Fibroblast of the conjunctiva (primary cell): ENCODE results near the gene ZBTB5.
"Not testable (repeated sequence)": the region's sequence is repeated elsewhere in the genome, so short reads cannot be mapped to it uniquely, and the experiment has no call there.

Experiments
- DNase-seq: peaks from one replicate; pipeline ENCODE4 v3.0.0-alpha.2; 2010; ENCODE audit warnings: low read depth

The ZBTB5 gene

DNA sequence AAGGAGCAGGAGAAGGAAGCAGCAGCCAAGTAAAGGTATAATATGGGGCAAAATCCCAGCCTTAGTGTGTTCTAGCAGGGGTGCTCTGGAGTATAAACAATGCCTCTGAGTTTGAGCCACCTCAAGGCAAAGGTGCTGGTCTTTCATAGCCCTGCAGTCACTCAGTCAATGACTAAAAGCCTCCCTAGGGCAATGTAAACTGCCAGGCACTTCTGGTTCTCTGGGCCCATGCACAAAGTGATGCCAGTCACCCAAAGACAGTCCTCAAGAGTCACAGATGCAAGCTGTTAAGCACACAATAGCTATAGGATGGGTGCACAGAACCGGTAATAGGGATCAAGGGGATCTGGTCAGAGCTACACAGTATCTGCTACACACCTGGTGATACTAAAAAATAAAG, 12.6 kb downstream of the ZBTB5 start:
- DNase-seq: no peak

DNA sequence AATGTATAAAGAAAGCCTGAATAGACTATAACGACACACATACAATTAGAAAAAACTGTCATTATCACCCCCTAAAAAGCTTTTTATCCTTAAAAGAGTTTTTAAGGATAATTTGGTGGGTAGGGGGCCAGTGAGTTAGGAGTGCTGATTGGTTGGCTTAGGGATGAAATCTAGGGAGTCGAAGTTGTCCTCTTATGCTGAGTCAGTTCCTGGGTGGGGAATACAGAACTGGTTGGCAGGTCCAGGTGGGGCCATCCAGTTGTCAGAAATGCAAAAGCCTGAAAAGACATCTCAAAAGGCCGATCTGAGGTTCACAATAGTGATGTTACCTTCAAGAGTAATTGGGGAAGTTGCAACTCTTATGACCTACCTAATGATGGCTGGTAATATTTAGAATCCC, 13.6 kb downstream of the ZBTB5 start:
- DNase-seq: no peak

- no peak for DNase-seq
These were observed 15.2 kb downstream of the ZBTB5 start for GRCh38 chr9:37449862-37450632.

- DNase-seq: no peak
These were observed 18.1 kb downstream of the ZBTB5 start for GRCh38 chr9:37447111-37447510.

DNA sequence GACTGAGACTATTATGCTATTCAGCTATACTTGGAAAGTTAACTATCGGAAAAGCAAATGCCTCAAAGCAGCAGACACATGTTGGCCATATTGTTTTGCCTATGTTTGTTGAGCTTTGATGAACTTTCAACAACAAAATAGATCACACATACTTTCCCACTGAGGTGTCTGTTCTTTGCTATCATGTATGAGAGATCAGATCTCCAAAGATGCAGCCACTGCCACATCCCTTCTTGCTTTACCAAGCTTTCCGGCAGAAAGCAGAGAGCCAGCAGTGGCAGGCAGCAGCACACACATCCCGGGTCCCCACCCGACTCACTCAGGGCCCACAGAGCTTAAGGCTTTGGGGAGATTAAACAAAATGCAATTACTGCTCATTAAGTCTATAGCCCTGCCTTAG, 18.8 kb downstream of the ZBTB5 start:
- no peak for DNase-seq

DNA sequence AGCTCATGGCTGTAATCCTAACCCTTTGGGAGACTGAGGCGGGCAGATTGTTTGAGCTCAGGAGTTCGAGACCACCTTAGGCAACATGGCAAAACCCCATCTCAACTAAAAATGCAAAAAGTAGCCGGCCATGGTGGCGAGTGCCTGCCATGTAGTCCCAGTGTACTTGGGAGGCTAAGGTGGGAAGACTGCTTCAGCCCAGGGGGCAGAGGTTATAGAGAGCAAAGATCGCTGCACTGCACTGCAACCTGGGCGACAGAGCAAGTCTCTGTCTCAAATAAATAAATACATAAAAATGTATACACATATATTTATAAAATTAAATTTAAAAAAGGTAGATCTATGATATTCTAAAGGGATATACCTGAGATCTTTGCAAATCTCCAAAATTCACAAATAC, 19.4 kb downstream of the ZBTB5 start:
- DNase-seq: no peak

- DNase-seq: no peak
These were observed 20.4 kb downstream of the ZBTB5 start for GRCh38 chr9:37444890-37445289.

- no peak for DNase-seq
These were observed 21.7 kb downstream of the ZBTB5 start for GRCh38 chr9:37443566-37443965.

DNA sequence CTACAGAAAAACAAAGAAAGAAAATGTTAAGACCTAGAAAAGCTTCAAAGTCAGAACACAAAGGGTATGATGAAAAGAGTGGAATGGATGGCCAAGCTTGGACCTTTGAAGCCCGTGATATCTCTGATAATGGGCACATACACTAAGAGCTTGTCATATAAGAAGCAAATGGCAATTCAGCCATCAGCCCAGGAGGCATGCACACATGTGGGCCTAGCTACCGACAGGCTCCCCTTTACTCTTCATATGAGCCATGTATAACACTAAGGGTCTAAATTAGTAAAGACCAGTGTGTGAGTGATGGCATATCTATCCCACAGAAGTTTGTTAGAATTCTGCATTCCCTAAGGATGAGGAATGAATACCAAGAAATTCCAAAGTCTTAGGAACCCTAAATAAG, 22.7 kb downstream of the ZBTB5 start:
- no peak for DNase-seq

DNA sequence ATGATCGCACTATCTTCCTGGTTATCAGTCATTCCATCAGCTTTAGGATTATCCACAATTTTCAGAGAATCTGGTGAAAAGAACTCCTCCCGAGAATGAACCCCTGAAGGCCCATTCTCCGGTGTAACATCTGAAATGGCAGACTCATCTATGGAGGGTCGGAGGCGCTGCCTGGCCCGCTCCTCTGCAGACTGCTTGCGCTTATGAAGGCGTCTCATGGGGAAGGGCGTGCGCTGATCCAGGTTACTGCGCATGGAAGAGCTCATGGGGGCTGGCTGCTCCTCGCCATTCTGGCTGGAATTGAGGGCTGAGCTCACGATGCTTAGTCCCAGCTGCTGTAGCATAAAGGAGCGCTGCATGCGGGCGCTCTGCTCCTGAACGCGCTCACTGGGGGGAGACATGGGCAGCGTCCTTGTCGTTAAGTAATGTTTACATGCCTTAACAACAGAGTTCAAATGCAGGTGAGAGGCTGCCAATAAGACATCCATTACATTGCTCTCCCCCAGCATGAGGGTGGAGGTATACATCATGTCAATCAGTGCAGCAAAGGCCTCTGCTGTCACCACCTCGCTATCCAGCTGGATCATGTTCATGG, 23.4 kb downstream of the ZBTB5 start:
- no peak for DNase-seq

DNA sequence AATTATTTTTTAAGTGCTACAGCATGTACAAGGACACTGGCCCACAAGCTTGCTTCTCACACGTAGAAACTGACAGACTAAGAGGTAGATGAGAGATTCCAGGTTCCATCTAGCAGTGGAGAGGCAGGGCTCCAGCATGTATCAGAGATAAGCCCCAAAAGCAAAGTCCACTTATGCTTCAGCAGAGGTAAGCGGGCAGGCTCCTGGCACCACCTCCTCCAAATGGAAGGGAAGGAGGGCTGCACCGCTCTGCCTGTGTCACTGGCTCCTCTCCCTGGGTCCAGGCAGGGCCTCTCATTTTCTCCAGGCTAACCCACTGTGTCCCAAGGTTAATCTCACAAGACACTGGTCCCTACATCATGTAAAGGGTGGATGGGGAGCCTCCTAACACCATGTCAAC, 26.9 kb downstream of the ZBTB5 start:
- DNase-seq: no peak

DNA sequence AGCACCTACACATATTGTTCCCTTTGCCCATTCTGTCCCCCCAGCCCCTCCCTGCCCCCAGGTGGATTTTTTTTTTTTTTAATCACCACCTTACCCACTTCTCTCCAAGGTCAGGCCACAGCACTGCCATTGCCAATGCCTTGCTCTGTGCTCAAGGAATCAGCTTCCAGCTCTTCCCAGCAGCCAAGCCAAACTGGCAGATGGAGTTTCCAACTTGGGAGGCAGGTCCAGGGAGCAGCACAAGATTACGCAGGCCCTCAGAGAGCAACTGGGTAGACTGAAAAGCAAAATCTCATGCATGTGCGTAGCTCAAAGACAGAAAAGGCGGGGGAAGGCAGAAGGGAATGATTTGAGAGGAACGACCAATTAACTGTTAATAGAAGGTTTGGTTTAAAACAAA, 27.6 kb downstream of the ZBTB5 start:
- DNase-seq: no peak

DNA sequence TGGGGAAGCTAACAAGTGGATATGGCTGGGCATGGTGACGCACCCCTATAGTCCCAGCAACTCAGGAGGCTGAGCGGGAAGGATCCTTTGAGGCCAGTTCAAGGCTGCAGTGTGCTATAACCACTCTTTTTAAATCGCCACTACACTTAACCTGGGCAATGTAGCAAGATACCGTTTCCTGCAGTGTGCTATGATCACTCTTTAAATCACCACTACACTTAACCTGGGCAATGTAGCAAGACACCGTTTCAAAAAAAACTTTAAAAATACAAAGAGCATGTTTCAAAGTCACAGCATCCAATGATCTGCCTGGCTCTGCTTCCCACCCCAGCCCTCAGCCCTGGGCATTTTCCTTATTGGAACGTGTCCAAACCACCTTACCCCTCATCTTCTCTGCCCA, 28.2 kb downstream of the ZBTB5 start:
- DNase-seq: no peak

- no peak for DNase-seq
These were observed 28.7 kb downstream of the ZBTB5 start for GRCh38 chr9:37436540-37436939.

DNA sequence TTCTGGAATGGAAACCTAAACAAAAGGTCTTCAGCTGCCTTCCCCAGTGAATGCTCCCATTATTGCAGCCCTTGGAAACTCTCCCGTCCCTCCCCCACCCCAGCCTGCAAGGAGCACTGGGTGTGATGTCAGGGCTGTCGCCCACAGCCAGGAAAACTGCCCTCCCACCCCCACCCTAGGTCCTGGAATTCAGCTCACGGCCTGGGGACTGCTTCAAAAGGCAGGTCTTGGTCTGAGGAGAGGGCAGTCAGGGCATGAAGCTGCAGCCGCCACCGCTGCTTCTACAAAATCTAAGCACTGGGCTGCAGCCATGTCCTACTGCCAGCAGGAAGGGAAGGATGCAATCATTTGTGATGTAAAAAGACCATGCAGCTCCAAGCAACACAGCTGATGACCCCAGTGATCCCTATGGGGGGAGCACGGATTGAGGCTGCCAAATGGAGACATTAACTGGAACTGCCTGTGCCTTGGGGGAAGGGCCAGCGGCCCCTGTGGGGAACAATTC, 31.3 kb downstream of the ZBTB5 start:
- DNase-seq: no peak

GRCh38 chr9:37432020-37432419, 33.2 kb downstream of the ZBTB5 start:
- no peak for DNase-seq

DNA sequence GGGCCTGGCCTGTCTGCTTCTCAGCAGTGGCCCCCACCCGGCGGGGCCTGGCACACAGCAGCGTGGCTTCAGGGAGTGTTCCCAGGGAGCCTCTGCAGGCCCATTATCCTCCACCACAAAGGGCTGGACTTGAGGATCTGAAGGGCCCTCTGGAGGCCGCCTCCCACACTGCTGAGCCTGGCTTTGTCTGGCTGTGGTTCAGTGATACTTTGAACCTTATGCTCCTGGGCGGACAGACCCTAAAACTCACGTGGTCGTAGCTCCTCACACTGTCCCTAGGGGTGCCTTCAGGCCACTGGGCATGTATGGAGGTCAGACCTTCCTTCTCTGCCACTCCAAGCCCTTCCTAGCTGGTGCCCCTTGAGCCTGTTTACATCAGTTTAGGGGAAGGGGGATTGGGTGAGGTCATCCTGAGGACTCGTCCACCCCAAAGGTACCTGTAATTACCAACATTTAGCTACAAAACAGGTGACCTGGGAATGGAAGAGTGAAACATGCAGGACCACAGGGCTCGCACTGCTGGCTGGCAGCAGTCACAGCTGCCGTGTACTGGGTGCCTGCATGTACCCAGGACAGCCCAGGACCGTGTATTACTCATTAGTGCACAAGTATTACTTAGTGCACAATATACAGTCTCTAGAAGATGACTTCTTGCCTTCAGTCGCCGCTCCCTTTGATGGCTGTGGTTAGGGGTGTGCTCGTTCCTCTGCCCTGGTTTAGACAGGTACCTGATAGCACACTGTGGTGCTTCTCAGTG, 34.2 kb downstream of the ZBTB5 start:
- no peak for DNase-seq

- DNase-seq: no peak
These were observed 35.6 kb downstream of the ZBTB5 start for GRCh38 chr9:37429441-37430285.

GRCh38 chr9:37428345-37428744, 36.9 kb downstream of the ZBTB5 start:
- no peak for DNase-seq

- no peak for DNase-seq
These were observed 38.4 kb downstream of the ZBTB5 start for GRCh38 chr9:37426846-37427245.

DNA sequence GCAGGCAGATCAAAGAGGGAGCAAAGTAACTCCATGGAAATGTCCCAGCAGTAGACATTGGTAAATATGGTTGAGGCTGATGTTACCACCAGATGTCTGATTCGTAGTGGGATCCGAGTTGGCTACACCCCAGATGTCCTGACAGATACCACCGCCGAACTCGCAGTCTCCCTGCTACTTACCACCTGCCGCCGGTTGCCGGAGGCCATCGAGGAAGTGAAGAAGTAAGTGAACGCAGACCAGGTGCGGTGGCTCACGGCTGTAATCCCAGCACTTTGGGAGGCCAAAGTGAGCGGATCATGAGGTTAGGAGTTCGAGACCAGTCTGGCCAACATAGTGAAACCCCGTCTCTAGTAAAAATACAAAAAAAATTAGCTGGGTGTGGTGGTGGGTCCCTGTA, 38.8 kb downstream of the ZBTB5 start:
- not testable (repeated sequence) for DNase-seq

GRCh38 chr9:37425298-37425752, 39.9 kb downstream of the ZBTB5 start:
- no peak for DNase-seq
